Astrocyte of the cerebellum (primary cell): ENCODE data around the gene RADIL.

Experiments used
- DNase-seq: peaks from one replicate; pipeline ENCODE4 v3.0.0-alpha.2; 2011; ENCODE audit warnings: low read depth
- H3K4me3 ChIP-seq: 2 replicates; pipeline ENCODE4 v1.5.1; 2011; ENCODE audit warnings: mild to moderate bottlenecking, low read depth, low read length, moderate library complexity
- in situ Hi-C: cut with HindIII; loops from 2 replicates; pipeline ENCODE4 v1.10.0; 2017; ENCODE audit warnings: low sequenced_read_pairs
- TF ChIP-seq, protein P1 (sequence below): IDR thresholded peaks from 2 replicates; pipeline ENCODE4 v1.5.1; 2012; ENCODE audit warnings: low read length, low read depth, moderate library complexity, mild to moderate bottlenecking; ENCODE audit errors: missing control alignments

The RADIL gene

DNA sequence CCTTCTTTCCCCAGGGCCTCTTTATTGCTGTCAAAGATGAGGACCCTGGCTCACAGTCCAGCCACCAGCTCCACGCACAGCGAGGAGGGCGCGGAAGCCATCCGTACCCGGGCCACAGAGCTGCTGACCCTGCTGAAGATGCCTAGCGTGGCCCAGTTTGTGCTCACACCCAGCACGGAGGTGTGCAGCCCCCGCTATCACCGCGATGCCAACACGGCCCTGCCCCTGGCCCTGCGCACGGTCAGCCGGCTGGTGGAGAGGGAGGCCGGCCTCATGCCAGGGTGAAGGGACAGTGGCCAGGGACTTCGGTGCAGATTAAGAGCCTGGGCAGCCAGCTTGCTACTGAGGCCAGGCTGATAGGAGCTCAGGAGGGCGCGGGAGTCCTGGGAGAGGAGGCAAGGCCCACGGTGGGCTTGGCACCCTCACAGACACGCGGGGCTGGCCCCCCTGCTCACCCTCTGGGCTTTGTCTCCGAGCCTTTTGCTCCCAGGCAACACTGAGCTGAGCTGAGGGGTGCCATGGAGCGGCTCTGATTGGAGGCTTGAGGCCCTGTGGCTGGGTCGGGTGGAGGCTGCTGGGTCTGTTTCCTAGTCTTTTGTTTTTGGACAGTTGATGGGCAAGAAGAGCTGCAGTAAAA, 92.3 kb downstream of the RADIL start:
- in situ Hi-C loops = no loop called here
- no peak for DNase-seq
- TF ChIP-seq, protein P1, sequence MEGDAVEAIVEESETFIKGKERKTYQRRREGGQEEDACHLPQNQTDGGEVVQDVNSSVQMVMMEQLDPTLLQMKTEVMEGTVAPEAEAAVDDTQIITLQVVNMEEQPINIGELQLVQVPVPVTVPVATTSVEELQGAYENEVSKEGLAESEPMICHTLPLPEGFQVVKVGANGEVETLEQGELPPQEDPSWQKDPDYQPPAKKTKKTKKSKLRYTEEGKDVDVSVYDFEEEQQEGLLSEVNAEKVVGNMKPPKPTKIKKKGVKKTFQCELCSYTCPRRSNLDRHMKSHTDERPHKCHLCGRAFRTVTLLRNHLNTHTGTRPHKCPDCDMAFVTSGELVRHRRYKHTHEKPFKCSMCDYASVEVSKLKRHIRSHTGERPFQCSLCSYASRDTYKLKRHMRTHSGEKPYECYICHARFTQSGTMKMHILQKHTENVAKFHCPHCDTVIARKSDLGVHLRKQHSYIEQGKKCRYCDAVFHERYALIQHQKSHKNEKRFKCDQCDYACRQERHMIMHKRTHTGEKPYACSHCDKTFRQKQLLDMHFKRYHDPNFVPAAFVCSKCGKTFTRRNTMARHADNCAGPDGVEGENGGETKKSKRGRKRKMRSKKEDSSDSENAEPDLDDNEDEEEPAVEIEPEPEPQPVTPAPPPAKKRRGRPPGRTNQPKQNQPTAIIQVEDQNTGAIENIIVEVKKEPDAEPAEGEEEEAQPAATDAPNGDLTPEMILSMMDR = no peak
- H3K4me3 ChIP-seq = no peak overlapping the region

GRCh38 chr7:4790516-4790991, 93.0 kb downstream of the RADIL start:
- in situ Hi-C loops = no loop called here
- TF ChIP-seq, protein P1 = no peak
- no peak overlapping the region for H3K4me3 ChIP-seq
- no peak for DNase-seq

- in situ Hi-C loops = no loop called here
- TF ChIP-seq, protein P1 = no peak
- no peak for DNase-seq
- H3K4me3 ChIP-seq = no peak overlapping the region
Observed at GRCh38 chr7:4790078-4790465, 93.4 kb downstream of the RADIL start.

- TF ChIP-seq, protein P1 = no peak
- no peak for DNase-seq
- in situ Hi-C loops = no loop called here
- no peak overlapping the region for H3K4me3 ChIP-seq
Observed at GRCh38 chr7:4789194-4790077, 94.1 kb downstream of the RADIL start.

DNA sequence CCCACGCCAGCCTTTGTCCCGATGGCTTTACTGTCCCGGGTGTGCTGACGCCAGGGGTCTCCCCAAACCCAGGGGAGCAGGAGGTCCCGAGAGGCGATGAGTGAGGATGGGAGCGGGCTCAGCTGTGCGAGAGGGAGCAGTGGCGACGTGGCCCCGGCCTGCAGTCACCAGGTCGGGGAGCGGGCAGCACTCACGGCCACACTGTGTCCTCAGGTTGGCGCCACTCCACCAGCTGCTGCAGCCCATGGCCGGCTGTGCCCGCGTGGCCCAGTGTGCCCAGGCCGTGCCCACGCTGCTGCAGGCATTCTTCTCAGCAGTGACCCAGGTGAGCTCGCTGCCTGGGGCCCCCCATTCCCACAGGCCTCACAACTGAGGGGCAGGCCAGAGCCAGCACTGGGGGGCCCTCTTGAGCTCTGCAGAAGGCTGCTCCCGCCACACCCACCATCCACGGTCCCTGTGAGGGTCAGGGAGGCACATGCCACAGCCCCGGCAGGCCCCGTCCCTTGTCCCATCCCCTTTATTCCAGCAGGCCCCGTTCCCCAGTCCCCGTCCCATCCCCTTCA, 94.8 kb downstream of the RADIL start:
- TF ChIP-seq, protein P1 = no peak
- H3K4me3 ChIP-seq = no peak overlapping the region
- DNase-seq = no peak
- in situ Hi-C loops = no loop called here

- in situ Hi-C loops = no loop called here
Observed at GRCh38 chr7:4787947-4788626, 95.4 kb downstream of the RADIL start.

More at GRCh38 chr7:4787947-4788626, 95.4 kb downstream of the RADIL start:
- TF ChIP-seq, protein P1 = no peak
- DNase-seq = no peak
- H3K4me3 ChIP-seq = no peak overlapping the region
